IMR-90 (cell line): ENCODE data around the gene SDC1. TPM values are rescaled to one million over a fixed set of nuclear protein-coding genes. Genes with fewer than 3 reads are reported as not detected.

Experiments
- ATAC-seq: fragments of 200-7000 bp; cut with Tn5 transposase; 2 replicates; pipeline ENCODE4 v1.9.1; 2020; ENCODE audit warnings: low read depth, mild to moderate bottlenecking, moderate library complexity
- BruUV-seq: library from RNA; stranded (reverse); fragments of 400-500 nt; replicated peaks from 2 replicates; lab custom pipeline; 2021; lab: Mats Ljungman, UMichigan
- CTCF ChIA-PET: fragments of 300-600 bp; formaldehyde crosslinking; extraction: SDS; loops from one replicate; lab custom pipeline; 2021; ENCODE audit warnings: antibody characterized with exemption; lab: Yijun Ruan, JAX
- POLR2A ChIA-PET: fragments of 300-600 bp; sonication (Branson Sonifier 250); formaldehyde crosslinking; loops from one replicate; lab custom pipeline; 2022; ENCODE audit warnings: antibody characterized with exemption; ENCODE audit not compliant: unreplicated experiment; lab: Charles Lee
- DNase-seq: peaks from one replicate; pipeline ENCODE4 v3.0.0; 2013
- H2AFZ ChIP-seq: replicated peaks from 2 replicates; pipeline ENCODE3; 2013; ENCODE audit warnings: low read length, mild to moderate bottlenecking; ENCODE audit not compliant: poor library complexity
- H2AK5ac ChIP-seq: 2 replicates; pipeline ENCODE4 v1.6.1; 2013; ENCODE audit warnings: low read depth, low read length, inconsistent platforms
- H2AK9ac ChIP-seq: replicated peaks from 2 replicates; pipeline ENCODE3; 2013; ENCODE audit warnings: mild to moderate bottlenecking, low read depth, low read length, moderate library complexity; ENCODE audit not compliant: poor library complexity
- H2BK120ac ChIP-seq: 2 replicates; pipeline ENCODE4 v1.6.1; 2013; ENCODE audit warnings: low read depth, low read length, inconsistent platforms
- H2BK15ac ChIP-seq: 3 replicates; pipeline ENCODE4 v1.6.1; 2013; ENCODE audit warnings: low read depth, low read length, inconsistent platforms
- H2BK20ac ChIP-seq: 2 replicates; pipeline ENCODE4 v1.6.1; 2013; ENCODE audit warnings: low read depth, mild to moderate bottlenecking, inconsistent platforms, low read length, moderate library complexity
- H2BK5ac ChIP-seq: 2 replicates; pipeline ENCODE4 v1.6.1; 2013; ENCODE audit warnings: mild to moderate bottlenecking, low read depth, low read length, inconsistent platforms; ENCODE audit not compliant: poor library complexity, severe bottlenecking
- H3K14ac ChIP-seq: replicated peaks from 2 replicates; pipeline ENCODE4 v1.6.1; 2013; ENCODE audit warnings: low read depth, low read length, inconsistent platforms
- H3K18ac ChIP-seq: 2 replicates; pipeline ENCODE4 v1.6.1; 2013; ENCODE audit warnings: low read depth, low read length, control low read depth
- H3K23ac ChIP-seq: 2 replicates; pipeline ENCODE4 v1.6.1; 2013; ENCODE audit warnings: low read depth, low read length, inconsistent platforms
- H3K27ac ChIP-seq: 2 replicates; pipeline ENCODE4 v1.5.1; 2013; ENCODE audit warnings: mild to moderate bottlenecking, control low read depth, low read length; ENCODE audit not compliant: insufficient read depth
- H3K27me3 ChIP-seq: 2 replicates; pipeline ENCODE4 v1.6.1; 2013; ENCODE audit warnings: low read length; ENCODE audit not compliant: control insufficient read depth, insufficient read depth
- H3K36me3 ChIP-seq: 2 replicates; pipeline ENCODE4 v1.6.1; 2013; ENCODE audit warnings: low read length, mixed read lengths; ENCODE audit not compliant: control insufficient read depth, insufficient read depth
- H3K4ac ChIP-seq: 2 replicates; pipeline ENCODE4 v1.6.1; 2013; ENCODE audit warnings: low read depth, low read length, inconsistent platforms
- H3K4me1 ChIP-seq: 2 replicates; pipeline ENCODE4 v1.6.1; 2013; ENCODE audit warnings: low read length, mixed read lengths; ENCODE audit not compliant: control insufficient read depth, insufficient read depth
- H3K4me2 ChIP-seq: 2 replicates; pipeline ENCODE4 v1.6.1; 2013; ENCODE audit warnings: low read depth, mild to moderate bottlenecking, control low read depth, low read length, moderate library complexity
- H3K4me3 ChIP-seq: 2 replicates; pipeline ENCODE4 v1.5.1; 2013; ENCODE audit warnings: low read depth, mild to moderate bottlenecking, control low read depth, low read length, moderate library complexity; ENCODE audit not compliant: insufficient read depth
- H3K56ac ChIP-seq: 2 replicates; pipeline ENCODE4 v1.6.1; 2013; ENCODE audit warnings: low read length, inconsistent platforms; ENCODE audit not compliant: insufficient read depth; ENCODE audit errors: extremely low read depth
- H3K79me1 ChIP-seq, 2 experiments: 2 replicates each; pipeline ENCODE4 v1.6.1; 2013; ENCODE audit warnings: low read length in 2 of 2, inconsistent platforms in 1 of 2, low read depth in 1 of 2
- H3K9ac ChIP-seq: 2 replicates; pipeline ENCODE4 v1.6.1; 2013; ENCODE audit warnings: low read depth, low read length, control low read depth
- H3K9me1 ChIP-seq: 2 replicates; pipeline ENCODE4 v1.6.1; 2013; ENCODE audit warnings: low read length, inconsistent platforms; ENCODE audit not compliant: insufficient read depth
- H3K9me3 ChIP-seq: 2 replicates; pipeline ENCODE4 v1.6.1; 2013; ENCODE audit warnings: low read length; ENCODE audit not compliant: control insufficient read depth, insufficient read depth
- H4K20me1 ChIP-seq: 2 replicates; pipeline ENCODE4 v1.6.1; 2013; ENCODE audit warnings: low read length, inconsistent platforms; ENCODE audit not compliant: insufficient read depth
- H4K5ac ChIP-seq: 2 replicates; pipeline ENCODE4 v1.6.1; 2013; ENCODE audit warnings: mild to moderate bottlenecking, low read depth, low read length, control low read depth
- H4K8ac ChIP-seq, 2 experiments: 2 replicates each; pipeline ENCODE4 v1.6.1; 2013; ENCODE audit warnings: low read depth in 2 of 2, low read length in 2 of 2, control low read depth in 1 of 2, inconsistent platforms in 1 of 2
- H4K91ac ChIP-seq: 2 replicates; pipeline ENCODE4 v1.6.1; 2013; ENCODE audit warnings: low read depth, low read length, inconsistent platforms; ENCODE audit not compliant: insufficient read depth
- FOS ChIP-seq: fragments of 150-350 bp; IDR thresholded peaks from 2 replicates; pipeline ENCODE4 v1.6.1; 2016; ENCODE audit warnings: low read depth, low read length
- WGBS, 2 experiments: methylation state at CpG; one replicate each; pipeline versions ENCODE4 v1.1.5 to v1.1.7; 2013; ENCODE audit warnings: missing lambda C conversion rate in 2 of 2; ENCODE audit not compliant: insufficient read length in 1 of 2; ENCODE audit errors: extremely low coverage in 2 of 2; 5-methylcytosine and 5-hydroxymethylcytosine counted together
- dilution Hi-C: fragments of 300-500 bp; cut with HindIII; formaldehyde crosslinking; loops from one replicate; pipeline ENCODE4 v1.14.3; 2018; ENCODE audit warnings: low sequenced_read_pairs; ENCODE audit not compliant: unreplicated experiment
- in situ Hi-C: fragments of 300-500 bp; cut with MboI; formaldehyde crosslinking; loops from 3 replicates; pipeline ENCODE4 v1.14.3; 2019; ENCODE audit warnings: low sequenced_read_pairs, inconsistent platforms, mixed read lengths
- intact Hi-C: fragments of 100-400 bp; cut with micrococcal nuclease; formaldehyde crosslinking; loops from 2 replicates; pipeline ENCODE4 v1.10.0; 2022
- polyA plus RNA-seq, 3 experiments: library from polyadenylated mRNA; depleted of rRNA; stranded (reverse); fragments of >200 nt; gene quantifications; 2 replicates each; pipeline ENCODE4 v1.2.3, GENCODE V29; 2012; ENCODE audit warnings: low replicate concordance in 1 of 3
- total RNA-seq: library from RNA; depleted of rRNA; stranded (reverse); fragments of >200 nt; gene quantifications from 2 replicates; pipeline ENCODE4 v1.2.3, GENCODE V29; 2012

Gene SDC1
- total and polyA plus RNA-seq, 2 of the 4 experiments (the other 2 are of a cell fraction), result 22.0 to 28.3 TPM

- Histone ChIP-seq H3K4me1 (peaks cover 22% of the 10 kb centered on the region), H4K91ac (peak overlapping the region; percentile 89), H4K8ac (peak overlapping the region; percentile 55 to 74; a peak in 3 of 4 replicates), H3K9me3 (no peaks in the 10 kb centered on the region), H3K56ac (peak overlapping the region; percentile 45; the same call in 1 of the 2 replicates), H2BK120ac (peak overlapping the region; percentile 94), H2BK5ac (peak overlapping the region; percentile 90), H3K18ac (peak overlapping the region; percentile 78), H2AFZ (peak overlapping the region; percentile 94), H3K9ac (no peak overlapping the region), H3K79me1 (peaks cover 0 to 34% of the 10 kb centered on the region in 2 experiments; a peak in 2 of 4 replicates), H3K4me3 (no peak overlapping the region), H4K20me1 (no peaks in the 10 kb centered on the region), H3K4me2 (peak overlapping the region; percentile 73), H4K5ac (peak overlapping the region; percentile 83), H2BK15ac (peak overlapping the region; percentile 71; the same call in 1 of the 3 replicates), H3K27me3 (no peaks in the 10 kb centered on the region), H3K36me3 (no peaks in the 10 kb centered on the region), H2AK9ac (peak overlapping the region; percentile 94), H3K4ac (peak overlapping the region; percentile 86), H3K27ac (peak overlapping the region; percentile 94; the same call in 1 of the 2 replicates), H3K9me1 (peaks cover 10% of the 10 kb centered on the region), H2BK20ac (peak overlapping the region; percentile 83), H2AK5ac (peak overlapping the region; percentile 54), H3K14ac (peak overlapping the region; percentile 60), H3K23ac (peak overlapping the region; percentile 46)
- BruUV-seq, result no TSS peak
- dilution Hi-C loops (no loop called here), in situ Hi-C loops (no loop called here), intact Hi-C loops (loop anchor here (5.0 kb wide), 1 partner anchor 55 kb away; no protein-coding TSS in a partner anchor)
- no peak for ATAC-seq
- ChIA-PET POLR2A (no interaction called here), CTCF (no interaction called here)
- no peak for TF ChIP-seq FOS
- DNase-seq, result no peak
- no CpG with 5 or more reads among the region's 1 CpG for WGBS, 2 experiments
Observed at GRCh38 chr2:20222014-20222768, 2.7 kb downstream of the SDC1 start.
